Non-pigmented ciliary epithelial cell (primary cell): ENCODE data around the gene TIGD7.
A peak's percentile ranks its signal among the peaks of the same experiment; 100 is the strongest.
"Not testable (repeated sequence)": the region's sequence is repeated elsewhere in the genome, so short reads cannot be mapped to it uniquely, and the experiment has no call there.

Experiments used
- DNase-seq: peaks from one replicate; pipeline ENCODE4 v3.0.0-alpha.2; 2010; ENCODE audit warnings: low read depth

Gene TIGD7

DNA sequence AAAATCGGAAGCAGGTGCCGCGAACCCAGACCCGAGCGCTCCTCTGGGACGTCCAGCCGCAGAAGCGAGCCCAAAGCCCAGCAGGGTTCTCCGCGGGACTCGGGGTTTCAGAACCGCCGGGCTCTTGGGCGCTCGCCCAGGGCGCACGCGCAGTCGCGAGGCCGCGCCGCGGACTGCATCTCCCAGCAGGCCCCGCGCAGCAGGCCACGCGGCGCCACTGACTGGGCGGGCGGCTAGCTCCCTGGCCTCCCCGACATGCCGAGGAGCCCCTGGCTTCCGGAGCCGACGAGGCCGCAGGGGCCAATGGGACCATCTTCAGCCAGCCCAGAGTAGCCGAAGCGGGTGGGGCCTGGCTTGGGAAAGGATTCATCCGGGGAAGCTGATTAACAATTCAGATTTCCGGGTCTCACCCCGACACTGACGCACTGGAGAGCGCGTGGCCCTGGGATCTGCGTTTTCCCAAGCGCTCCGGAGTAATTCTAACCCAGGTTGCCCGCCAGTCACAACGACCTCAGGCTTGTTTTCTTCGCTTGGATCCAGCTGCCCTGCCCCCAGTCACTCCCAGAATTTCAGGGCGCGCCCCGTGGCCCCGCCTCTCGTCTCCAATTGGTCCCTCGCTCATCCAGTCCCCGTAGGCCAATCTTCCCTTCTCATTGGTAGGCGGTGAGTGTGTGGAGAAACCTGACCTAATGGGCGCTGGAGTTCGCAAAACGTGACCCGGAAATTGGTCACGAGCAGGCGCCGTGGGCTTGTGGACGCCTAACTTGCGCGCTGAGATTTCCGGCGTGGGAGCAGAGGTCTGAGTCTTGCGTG is 22.3 kb downstream of the TIGD7 start, which contains the start of gene ZNF263:
Gene ZNF263 (plus strand): TSS at position 762 of the 813 bp plus-strand sequence. CDS start 328 bp downstream, outside the sequence.
- peak; percentile 90 for DNase-seq

- DNase-seq = no peak
Observed at GRCh38 chr16:3282103-3282729, 23.0 kb downstream of the TIGD7 start.

- DNase-seq = no peak
Observed at GRCh38 chr16:3281222-3281820, 23.9 kb downstream of the TIGD7 start.

- DNase-seq = no peak
Observed at GRCh38 chr16:3276679-3277078, 28.6 kb downstream of the TIGD7 start.

DNA sequence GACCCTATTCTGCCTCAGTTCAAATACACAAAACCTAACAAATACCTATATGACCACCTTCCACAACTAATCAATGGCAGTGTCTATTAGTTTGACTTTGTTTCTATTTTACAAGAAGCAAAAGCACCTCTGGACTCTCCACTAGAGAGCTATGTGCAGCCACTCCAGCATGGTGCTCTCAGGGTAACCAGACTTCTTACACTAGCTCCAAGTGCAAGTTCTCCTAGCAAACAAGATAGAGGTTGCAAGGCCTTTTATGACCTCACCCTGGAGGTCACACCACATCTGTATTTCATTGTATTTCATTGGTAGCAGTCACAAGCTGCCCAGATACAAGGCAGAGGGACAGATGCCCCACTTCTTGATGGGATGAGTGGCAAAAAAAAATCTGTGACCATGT is 30.3 kb downstream of the TIGD7 start:
- DNase-seq = no peak

- no peak for DNase-seq
Observed at GRCh38 chr16:3274490-3274889, 30.7 kb downstream of the TIGD7 start.

- DNase-seq = not testable (repeated sequence)
Observed at GRCh38 chr16:3271281-3271680, 33.9 kb downstream of the TIGD7 start.

DNA sequence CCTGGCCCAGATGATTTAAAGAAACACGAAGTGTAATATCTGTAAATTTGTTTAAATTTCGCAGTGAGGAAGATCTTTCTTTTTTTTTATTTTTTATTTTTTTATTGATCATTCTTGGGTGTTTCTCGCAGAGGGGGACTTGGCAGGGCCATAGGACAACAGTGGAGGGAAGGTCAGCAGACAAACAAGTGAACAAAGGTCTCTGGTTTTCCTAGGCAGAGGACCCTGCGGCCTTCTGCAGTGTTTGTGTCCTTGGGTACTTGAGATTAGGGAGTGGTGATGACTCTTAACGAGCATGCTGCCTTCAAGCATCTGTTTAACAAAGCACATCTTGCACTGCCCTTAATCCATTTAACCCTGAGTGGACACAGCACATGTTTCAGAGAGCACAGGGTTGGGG is 34.5 kb downstream of the TIGD7 start:
- not testable (repeated sequence) for DNase-seq

DNA sequence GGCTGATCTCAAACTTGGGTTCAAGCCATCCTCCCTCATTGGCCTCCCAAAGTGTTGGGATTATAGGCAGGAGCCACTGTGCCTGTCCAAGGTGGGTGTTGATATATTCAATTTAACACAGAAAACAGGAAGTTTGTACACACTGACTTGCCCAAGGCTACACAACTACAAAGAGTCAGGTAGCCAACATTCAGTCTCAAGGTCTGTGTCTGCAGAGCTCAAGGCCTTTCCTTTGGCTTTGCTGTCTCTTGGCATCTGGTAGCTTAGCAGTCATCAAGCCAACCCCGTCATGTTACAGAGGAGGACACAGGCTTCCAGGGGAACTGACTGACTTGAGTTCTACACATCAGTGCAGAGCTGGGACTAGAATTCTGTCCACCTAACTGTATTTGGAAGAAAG is 36.9 kb downstream of the TIGD7 start:
- DNase-seq = no peak

DNA sequence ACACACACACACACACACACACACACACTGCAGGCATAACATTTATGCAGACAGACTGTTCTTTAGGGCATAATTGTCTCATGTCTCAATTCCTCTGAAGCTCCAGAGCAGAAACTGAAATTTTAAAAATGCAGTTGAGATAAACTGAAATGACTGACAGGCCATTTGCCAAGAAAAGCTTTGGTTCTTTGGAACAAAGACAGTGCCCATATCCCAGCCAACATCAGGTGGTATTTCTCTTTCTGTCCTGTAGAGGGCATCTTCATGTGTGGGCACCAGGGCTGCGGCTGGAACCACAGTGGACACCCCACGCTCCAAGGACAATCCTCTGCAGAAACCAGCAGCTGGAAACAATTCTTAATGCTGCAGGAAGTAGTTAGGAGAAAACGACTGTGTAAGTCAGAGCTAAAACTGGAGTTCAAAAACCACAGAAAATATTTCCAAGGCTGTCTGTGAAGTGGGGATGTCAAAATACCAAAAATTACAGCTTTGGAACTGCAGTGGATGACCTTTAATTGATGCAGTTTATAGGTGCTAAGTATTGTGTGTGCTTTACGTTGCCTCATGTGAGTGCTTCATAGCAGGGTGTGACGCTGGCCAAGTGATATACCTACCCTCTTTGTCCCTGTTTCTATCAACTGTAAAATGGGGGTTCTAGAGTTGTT is 38.2 kb downstream of the TIGD7 start:
- DNase-seq = no peak

- peak; percentile 87 for DNase-seq
Observed at GRCh38 chr16:3264137-3265036, 40.8 kb downstream of the TIGD7 start.

DNA sequence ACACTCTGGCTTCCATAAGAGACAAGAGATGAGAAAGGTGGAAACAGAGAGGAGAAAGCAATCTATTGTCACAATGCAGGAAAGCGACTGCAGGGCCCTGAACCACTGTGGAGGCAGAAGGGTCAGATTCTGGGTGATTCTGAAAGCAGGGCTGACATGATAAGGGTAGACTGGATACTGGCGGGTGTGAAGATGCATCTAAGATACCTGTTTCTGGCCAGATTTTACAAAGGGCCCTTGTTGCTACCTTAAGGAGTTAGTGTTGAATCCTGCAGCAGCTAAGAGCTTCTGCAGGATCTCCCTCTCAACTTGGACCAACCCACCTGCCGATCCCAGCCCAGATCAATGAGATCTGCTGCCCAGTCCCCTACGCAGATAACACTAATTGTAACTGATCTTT is 42.7 kb downstream of the TIGD7 start:
- no peak for DNase-seq

GRCh38 chr16:3259836-3260235 is 45.4 kb downstream of the TIGD7 start:
- DNase-seq = no peak

DNA sequence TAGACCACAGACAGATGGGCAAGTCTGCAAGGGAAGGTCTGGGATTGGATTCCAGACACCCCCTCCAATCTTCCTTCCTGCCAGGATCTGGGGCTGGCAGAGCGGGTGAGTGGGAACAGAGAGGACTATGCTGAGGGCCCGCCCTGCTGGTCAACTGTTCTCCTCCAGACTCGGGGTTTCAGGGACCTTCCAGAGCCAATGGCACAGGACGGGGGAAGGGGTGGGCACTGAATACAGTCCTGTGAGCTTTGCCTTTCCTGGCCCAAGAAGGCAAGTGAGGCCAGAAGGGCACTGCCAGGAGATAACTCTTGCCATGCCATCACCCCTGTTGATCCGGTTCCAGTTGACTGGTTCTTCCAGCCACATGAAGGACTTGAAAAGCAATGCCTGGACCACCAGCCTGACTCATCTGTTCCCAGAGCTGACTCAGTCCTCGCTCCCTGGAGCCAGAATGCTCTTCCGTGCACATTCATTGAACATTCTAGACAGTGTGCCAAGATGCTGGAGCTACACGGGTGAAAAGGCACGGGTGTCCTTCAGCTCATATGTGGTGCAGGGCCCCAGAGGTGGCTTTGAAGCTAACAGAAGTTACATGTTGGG is 48.3 kb downstream of the TIGD7 start:
- no peak for DNase-seq

GRCh38 chr16:3256146-3256865 is 48.9 kb downstream of the TIGD7 start, which contains the start of gene MEFV:
MEFV (minus strand) TSS chr16:3256633; CDS start chr16:3256587, 46 bp downstream.
- DNase-seq = no peak

DNA sequence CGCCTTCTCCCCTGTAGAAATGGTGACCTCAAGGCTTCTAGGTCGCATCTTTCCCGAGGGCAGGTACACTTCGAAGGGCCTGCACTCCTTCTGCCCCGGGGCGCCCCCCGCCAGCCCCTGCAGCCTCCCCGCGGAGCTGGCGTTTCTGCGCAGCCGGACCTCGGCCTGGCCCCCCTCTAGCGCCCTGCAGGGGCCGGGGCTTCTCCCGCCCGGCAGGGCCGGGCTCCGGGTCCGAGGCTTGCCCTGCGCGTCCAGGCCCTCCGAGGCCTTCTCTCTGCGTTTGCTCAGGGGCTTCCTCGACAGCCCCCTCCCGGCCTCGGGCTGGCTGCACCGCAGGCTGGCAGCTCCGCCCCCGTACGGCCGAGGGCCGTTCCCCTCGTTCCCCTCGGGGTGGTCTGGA is 50.9 kb downstream of the TIGD7 start:
- DNase-seq = no peak

DNA sequence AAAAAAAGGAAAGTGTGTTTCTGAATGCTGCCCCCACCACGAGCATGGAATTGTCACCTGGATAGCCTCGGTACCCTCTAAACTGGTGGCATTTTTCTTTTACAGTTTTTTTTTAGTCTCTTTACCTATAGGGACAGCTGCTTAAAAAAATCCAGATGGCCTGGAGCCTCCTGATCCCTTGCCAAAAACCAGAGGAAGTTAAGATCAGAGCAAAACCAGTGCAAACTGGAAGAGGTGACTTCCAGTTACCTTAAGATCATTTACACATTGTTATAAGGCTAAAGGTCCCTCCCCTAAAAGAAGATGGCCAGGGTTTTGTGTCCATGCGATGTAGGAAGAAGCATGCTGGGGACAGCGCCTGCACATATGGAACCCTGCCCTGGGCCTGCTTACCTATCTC is 52.3 kb downstream of the TIGD7 start:
- no peak for DNase-seq

DNA sequence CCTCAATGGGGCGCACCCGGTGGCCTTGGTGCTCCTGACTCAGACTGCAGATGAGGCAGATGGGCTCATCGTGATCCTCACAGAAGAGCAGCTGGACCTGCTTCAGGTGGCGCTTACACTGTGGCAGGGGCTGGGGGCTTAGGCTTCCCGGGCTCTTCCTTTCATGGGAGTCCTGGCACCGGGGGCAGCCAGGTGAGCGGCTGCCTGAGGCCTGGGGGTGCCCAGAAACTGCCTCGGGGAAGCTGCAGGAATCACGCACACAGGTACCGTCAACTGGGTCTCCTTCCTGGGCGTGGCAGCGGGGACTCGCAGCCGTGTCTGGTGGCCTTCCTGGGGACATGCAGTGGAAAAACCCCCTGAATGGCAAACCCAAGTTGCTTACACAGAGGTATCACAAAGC is 55.8 kb downstream of the TIGD7 start:
- no peak for DNase-seq

GRCh38 chr16:3249020-3249419 is 56.2 kb downstream of the TIGD7 start:
- no peak for DNase-seq
